Ishikawa (cell line): ENCODE data around the gene IFNA7.

ENCODE experiments used
- EP300 ChIP-seq: IDR thresholded peaks from 2 replicates; pipeline ENCODE4 v1.6.1; 2012; ENCODE audit warnings: borderline replicate concordance
- FOXM1 ChIP-seq: IDR thresholded peaks from 2 replicates; pipeline ENCODE4 v1.6.1; 2012; ENCODE audit warnings: low read depth, borderline replicate concordance
- NFIC ChIP-seq: IDR thresholded peaks from 2 replicates; pipeline ENCODE4 v1.6.1; 2012
- RAD21 ChIP-seq: IDR thresholded peaks from 2 replicates; pipeline ENCODE4 v1.6.1; 2012; ENCODE audit warnings: low read depth
- TEAD4 ChIP-seq: IDR thresholded peaks from 2 replicates; pipeline ENCODE4 v1.6.1; 2012
- USF1 ChIP-seq: IDR thresholded peaks from 2 replicates; pipeline ENCODE4 v1.6.1; 2012
- TF ChIP-seq, protein P1 (sequence below): IDR thresholded peaks from 2 replicates; pipeline ENCODE4 v1.6.1; 2012; ENCODE audit warnings: low read depth, mild to moderate bottlenecking

- TF ChIP-seq RAD21 (no peak), TEAD4 (no peak), USF1 (no peak), FOXM1 (no peak), EP300 (no peak), NFIC (no peak)
- TF ChIP-seq, protein P1, sequence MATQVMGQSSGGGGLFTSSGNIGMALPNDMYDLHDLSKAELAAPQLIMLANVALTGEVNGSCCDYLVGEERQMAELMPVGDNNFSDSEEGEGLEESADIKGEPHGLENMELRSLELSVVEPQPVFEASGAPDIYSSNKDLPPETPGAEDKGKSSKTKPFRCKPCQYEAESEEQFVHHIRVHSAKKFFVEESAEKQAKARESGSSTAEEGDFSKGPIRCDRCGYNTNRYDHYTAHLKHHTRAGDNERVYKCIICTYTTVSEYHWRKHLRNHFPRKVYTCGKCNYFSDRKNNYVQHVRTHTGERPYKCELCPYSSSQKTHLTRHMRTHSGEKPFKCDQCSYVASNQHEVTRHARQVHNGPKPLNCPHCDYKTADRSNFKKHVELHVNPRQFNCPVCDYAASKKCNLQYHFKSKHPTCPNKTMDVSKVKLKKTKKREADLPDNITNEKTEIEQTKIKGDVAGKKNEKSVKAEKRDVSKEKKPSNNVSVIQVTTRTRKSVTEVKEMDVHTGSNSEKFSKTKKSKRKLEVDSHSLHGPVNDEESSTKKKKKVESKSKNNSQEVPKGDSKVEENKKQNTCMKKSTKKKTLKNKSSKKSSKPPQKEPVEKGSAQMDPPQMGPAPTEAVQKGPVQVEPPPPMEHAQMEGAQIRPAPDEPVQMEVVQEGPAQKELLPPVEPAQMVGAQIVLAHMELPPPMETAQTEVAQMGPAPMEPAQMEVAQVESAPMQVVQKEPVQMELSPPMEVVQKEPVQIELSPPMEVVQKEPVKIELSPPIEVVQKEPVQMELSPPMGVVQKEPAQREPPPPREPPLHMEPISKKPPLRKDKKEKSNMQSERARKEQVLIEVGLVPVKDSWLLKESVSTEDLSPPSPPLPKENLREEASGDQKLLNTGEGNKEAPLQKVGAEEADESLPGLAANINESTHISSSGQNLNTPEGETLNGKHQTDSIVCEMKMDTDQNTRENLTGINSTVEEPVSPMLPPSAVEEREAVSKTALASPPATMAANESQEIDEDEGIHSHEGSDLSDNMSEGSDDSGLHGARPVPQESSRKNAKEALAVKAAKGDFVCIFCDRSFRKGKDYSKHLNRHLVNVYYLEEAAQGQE = no peak
Measured at GRCh38 chr9:21244836-21245235, 42.8 kb upstream of the IFNA7 start.
